Islet precursor cell (in vitro differentiated cells): Measurements from ENCODE around the gene HPCAL1.
"Not testable (repeated sequence)": the region's sequence is repeated elsewhere in the genome, so short reads cannot be mapped to it uniquely, and the experiment has no call there.

Experiments used
- DNase-seq: peaks from one replicate; pipeline ENCODE4 v3.0.0-alpha.2; 2018

HPCAL1 gene

DNA sequence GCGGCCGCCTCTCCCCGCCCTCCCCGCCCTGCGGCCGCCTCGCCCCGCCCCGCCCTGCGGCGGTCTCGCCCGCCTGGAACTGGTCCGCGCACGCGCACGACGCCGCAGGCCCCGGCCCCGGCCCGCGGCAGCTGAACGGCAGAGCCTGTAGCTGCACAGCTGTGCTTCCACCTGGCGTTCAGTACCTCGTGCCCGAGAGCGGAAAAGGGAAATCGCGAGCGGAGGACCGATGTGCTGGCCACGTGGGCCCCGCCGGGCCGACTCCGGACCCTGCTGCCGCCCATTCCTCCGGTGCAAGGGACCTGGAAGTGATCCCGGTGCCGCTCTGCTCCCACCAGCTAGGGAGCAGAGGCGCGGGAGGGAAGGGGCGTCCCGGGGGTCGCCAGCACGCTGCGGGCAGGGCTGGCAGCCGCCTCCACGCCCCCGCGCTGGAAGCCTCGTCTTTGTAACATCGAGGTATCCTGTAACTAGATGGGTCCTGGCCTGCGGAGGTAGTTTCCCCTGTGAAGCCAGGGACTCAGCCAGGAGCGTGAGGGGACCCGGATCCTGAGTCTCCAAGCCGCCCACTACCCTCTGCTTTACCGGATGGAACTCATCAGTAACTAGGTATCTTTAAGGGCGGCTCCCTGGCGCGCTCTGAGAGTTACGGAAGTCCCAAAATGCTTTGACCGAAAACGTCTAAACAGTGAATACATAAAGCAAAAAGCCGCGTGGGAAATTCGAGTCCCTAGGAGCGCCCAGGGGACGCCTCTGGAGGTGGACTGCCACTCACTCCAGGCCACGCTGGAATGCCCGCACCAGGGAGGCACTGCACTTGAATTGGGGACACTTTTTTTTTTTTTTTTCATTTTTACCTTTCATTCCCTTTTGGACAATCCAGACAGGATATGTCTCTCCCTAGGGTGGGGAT lies 146.1 kb downstream of the HPCAL1 start:
- DNase-seq: no peak

DNA sequence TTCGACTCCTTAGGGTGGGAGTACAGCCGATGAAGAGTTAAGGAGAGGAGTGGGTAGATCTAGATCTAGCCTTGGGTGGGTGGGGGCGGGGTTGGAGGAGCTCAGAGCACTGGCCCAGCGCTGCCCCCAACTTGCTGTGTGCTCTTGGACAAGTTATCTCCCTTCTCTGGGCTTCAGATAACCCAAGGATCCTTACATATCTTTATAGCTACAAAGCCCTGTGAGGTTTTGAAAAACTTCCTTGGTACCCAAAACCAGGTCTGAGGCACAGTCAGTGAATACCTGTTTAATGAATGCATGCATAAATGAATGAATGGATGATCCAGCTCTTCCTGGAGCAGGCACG lies 146.8 kb downstream of the HPCAL1 start:
- DNase-seq: no peak

DNA sequence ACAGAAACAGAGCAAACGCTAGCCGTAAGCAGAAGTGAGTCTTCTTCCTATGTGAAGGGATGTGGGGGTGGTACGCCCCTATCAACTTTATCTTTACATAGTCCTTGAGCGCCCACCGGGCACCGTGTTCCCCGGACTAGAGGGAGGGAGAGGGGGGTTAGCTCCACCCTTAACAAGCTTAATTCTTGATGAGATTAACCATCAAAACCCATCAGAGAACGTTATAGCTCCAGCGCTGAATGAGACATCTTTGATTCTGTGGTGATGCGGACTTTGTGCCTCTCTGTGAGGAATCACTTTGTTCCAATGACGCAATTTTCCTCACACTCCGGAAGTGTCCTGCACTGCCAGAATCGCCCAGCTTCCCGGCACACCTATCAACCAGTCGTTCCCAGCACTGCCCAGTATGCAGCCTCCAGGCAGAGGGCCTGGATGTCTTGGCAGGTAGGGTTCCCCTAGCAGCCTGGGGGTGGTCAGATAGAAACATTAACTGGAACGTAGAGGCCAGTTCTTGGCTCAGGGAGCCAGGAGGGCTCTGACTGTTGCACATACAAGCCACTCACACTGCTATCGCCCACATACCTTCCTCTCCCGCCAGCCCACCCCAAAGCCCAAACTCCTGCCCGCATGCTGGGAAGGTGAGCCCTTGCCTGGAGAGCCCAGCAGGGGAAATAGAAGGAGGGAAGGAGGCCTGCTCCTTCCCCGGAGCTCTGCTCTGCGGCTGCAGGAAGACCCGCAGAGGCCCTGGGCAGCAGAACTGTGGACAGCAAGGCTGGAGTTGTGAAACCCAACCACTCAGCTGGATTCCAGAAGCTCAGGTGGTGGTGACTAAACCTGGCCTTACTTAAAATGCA lies 147.4 kb downstream of the HPCAL1 start:
- no peak for DNase-seq

DNA sequence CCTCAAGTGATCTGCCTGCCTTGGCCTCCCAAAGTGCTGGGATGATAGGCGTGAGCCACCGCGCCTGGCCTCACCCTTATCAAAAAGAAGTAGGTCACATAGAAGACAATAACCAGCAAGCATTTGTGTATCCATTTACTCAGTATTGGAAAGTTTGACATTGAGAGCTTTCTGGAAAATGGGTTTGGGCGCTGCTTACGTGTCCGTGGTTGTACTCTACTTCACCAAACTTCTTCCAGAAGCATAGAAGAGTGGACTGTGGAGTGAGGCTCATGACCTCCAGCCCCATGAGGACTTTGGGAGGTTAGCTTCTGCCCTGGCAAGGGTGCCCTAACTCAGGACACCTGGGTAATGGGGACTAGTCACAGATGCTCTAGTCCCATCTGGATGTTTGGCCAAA lies 149.1 kb downstream of the HPCAL1 start:
- DNase-seq: no peak

DNA sequence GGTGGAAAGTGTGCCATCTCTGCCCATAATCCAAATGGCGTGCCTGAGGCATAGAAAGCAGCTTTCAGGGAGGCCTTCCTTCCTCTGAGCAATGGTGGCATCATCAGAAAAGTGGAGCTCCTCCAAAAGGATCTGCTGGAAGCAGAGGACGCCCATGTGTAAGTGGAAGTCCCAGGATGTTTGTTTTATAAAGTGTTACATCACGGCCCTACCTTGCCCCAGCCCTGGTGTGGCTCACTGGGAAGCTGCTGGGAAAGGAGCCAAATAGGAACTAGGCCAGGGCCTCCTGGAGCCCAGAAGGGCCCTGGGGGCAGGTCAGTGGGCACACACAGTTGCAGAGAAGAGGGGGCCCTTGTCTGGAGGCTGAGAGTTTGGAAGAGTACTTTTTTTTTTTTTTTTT lies 149.6 kb downstream of the HPCAL1 start:
- DNase-seq: no peak

DNA sequence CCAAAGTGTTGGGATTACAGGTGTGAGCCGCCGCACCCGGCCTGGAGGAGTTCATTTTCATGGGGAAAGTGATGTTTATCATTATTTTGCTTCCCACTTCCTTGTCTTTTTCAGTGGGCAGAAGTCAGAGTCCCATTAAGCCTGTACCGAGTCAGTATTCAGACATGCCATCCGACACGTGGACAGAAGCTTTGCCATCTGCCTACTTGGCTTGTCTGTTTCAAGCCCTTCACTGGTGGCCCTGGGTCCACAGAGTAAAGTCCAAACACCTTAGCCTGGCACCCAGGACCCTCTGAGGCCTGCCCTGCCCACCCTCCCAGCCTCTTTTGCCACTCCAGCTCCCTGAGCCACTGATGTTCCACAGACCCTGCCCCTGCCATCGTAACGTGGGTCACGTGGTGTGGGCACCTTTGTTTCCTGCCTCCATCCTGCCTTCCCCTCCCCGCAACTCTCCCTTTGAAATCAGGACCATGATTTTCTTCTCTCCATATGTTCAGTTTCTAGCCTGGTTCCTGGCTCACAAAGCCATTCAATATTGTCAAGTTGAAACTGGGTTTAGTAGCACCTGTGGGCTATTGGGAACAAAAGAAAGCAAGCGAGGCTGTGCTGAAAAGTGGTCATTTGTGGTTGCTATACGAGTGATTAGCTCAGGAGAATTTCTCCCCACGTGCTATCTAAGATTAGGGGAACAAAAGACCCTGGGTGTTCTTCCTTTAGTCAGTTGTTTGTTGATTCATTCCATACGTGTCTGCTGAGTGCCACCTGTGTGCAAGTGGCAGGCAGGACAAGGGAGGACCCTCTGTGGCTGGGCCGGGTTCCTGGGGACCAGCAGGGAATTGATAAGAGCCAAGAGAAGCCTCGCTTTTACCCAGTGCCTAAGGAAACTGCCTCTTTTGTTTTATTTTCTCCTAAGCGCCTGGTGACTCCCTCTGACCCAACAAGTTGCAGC lies 150.5 kb downstream of the HPCAL1 start:
- DNase-seq: no peak

DNA sequence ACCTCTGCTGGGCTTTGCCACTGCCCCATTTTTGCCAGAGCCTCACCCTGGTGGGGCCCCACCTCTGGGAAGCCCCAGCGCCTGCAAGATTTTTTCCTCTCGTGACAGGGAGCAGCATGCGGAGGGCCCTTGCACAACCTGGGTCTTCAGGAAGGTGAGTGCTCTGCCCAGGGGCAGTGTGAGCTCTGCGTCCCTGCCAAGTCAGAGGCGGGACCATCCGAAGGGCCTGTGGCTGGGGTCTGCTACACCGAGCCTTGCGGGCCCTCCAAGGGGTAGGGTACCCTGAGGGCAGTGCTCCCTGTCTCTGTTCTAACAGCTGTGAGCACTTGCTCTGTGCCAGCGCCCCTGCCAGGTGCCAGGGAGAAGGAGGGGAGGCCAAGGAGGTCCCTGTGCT lies 151.2 kb downstream of the HPCAL1 start:
- DNase-seq: no peak

DNA sequence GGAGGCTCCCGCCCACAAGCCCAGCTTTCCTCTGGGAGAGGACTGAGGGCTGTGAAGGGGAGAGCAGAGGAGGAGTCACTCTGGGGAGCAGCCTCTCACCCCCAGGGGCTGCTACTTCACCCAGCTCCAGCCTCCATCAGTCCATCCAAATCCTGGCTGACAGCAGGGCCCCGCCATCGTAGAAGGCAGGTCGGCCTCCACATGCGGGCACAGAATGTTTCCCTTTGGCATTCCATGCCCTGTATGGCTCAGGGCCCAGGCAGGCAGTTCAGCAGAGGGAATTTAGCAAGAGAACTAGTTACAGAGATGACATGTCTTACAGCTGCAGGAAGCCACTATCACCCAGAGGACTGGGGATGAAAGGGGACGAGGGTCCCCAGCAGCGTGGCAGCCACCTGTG lies 151.8 kb downstream of the HPCAL1 start:
- no peak for DNase-seq

DNA sequence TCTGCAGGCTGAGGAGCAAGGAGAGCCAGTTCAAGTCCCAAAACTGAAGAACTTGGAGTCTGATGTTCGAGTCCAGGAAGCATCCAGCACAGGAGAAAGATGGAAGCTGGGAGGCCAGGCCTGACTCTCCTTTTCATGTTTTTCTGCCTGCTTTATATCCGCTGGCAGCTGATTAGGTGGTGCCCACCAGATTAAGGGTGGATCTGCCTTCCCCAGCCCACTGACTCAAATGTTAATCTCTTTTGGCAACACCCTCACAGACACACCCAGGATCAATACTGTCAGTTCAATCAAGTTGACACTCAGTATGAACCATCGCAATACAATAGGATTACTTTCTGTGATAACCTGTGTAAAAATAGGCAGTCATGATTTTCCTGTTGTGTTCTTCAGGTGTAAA lies 154.5 kb downstream of the HPCAL1 start:
- DNase-seq: not testable (repeated sequence)

DNA sequence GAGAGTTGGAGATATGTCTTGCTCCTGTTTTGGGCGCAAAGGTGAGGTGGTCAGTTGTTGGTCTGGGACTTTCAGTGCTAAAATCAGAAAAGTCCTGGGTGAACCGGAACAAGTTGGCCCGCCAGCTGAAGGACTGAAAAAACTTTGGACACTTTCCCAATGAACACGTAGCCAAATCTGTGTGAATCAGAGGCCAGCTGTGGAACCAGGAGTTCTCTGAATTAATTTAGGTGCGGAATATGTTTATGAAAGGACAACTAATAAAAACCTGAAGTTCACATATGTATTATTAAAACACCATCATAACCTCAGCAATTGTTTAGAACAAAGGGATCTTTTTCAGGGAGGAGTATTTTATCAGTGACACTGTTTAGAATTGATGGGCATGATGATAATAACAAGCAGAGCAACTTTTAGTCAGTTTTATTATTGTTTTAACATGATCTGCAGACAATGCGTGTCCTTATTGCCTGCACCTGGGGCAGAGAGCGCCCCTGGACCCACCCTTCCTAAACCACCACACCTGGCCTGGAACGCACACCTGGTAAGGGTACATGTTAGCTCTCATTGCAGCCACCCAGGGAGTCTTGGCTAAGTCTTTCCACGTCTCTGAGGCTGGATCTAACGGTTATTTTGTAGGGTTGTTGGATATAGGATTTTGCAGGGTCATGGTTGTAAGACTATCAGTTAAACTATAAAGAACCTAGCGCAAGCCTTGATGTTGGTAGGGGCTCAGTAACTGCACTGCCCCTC lies 155.3 kb downstream of the HPCAL1 start:
- DNase-seq: no peak

DNA sequence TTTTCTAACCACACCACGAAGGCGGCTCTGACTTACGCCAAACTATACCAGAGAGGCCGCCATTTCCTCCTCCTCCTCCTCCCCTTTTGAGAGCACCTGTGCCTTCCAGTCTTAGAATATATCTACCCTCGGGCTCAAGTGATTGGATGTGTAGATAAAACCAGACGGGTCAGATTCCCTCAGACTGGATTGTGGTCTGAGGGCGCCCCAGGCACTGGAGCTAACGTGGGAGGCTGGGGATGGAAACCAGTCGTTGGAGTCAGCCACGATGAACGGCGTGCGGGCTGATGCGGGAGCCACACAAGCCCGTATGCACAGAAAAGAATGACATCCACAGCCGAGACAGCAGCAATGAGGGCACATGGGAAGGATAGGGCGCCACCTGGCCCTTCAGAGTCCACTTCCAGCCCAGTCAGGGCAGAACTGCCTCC lies 157.7 kb downstream of the HPCAL1 start:
- peak; percentile 80 for DNase-seq

DNA sequence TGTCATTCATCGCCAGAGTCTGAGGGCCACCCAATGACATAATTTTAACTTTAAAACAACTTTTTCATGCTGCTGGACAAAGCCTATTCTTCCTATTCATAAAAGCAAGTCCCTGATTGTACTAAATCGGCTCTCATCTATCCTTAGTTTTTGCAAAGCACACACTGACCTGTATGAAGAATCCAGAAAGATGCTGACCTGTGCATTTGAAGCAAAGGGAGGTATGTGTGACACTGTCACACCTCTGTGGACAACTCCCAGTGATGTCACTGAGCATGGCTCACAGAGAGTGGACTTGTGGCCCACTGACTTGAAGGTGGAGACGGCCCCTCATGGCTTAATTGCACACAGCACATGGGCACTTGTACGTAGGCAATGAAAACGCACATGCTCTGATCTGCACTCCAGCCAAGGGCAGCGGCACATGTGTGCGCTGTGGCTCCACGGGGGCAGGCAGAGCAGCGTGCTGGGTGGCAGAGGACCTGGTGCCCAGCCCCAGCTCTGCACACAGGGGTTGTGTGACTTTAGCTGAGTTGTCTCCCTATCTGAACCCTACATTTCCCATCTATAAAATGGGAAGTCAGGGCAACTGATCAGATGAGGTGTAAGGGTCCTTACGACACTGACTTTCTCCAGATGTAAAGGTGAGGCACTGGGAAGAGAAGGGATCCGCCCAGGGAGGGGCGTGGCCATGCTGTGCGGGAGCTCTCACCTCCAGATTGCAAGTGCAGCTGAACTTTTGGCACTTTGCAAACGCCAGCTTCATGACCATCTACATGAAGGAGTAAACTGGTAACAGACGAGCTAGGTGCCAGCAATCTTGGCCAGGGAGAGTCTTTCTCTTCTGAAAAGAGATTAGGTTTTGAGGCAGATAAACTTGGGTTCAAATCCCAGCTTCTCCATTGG lies 159.7 kb downstream of the HPCAL1 start:
- DNase-seq: peak; percentile 43

DNA sequence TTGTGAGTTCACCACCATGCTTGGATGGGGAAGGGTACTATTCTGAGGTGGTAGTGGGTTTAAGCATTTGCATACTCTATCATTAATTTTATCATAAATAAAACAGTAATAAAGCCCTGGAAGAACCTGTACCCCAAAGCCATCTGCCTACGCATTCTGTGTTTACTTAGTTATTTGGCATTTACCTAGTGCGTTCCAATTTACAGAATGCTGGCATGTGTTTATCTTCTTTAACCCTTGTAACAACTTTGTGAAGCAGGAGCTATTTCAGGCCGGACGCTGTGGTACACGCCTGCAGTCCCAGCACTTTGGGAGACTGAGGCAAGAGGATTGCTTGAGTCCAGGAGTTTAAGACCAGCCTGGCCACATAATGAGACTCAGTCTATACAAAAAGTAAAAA lies 163.2 kb downstream of the HPCAL1 start:
- DNase-seq: no peak

DNA sequence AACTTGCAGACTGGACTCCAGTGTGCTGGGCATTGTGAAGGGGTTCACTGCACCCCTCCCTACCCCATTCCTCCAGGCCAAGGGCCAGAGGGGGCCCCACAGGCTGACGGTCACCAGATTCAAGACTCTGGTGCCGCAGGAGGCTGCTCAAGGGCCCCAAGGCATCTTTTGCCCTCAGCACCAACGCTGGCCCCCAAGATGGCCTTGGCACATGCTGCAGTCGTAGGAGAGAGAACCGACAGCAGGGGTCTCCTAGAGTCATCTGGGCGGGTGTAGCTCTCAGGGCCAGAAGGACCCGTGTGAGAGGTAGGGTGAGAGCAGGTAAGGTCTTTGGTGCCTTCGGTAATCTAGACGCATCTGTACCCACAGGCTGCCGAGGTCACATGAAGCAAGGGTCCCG lies 164.1 kb downstream of the HPCAL1 start:
- peak; percentile 37 for DNase-seq

DNA sequence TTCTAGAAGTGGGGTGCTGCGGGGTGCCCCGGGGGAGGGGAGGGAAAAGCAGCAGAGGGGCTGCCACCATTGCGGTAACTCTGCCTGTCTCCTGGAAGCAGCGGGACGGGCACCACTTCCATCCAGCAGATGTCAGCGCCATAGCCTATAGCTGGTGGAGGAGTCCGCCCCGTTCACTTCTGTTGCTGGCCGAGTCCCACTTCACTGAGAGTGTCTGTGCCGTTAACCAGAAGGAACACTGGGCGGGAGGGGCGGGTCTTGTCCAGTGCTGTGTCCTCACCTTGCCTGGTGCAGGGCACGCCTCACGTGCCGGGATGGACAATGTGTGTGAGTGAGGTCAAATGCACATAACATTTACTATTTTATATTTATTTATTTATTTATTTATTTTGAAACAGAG lies 164.7 kb downstream of the HPCAL1 start:
- DNase-seq: peak; percentile 62

DNA sequence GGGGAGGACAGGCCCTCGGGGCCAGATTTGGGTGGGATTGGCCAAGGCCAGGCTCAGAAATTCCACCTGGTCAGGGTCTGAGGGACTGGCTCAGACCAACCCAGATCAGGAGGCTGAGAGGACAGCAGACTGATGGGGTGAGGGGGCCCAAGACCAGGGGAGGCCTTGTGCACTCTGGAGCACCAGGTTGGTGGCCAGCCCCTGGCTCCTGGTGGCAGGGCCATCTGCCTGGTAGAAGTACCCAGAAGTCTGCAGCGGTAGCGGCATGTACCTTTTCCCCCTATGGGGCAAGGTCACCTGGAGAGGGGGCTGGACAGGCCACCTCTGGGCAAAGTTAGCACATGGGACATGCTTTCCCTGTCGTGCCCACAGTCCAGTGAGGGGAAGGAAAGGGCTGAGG lies 166.6 kb downstream of the HPCAL1 start:
- DNase-seq: no peak

DNA sequence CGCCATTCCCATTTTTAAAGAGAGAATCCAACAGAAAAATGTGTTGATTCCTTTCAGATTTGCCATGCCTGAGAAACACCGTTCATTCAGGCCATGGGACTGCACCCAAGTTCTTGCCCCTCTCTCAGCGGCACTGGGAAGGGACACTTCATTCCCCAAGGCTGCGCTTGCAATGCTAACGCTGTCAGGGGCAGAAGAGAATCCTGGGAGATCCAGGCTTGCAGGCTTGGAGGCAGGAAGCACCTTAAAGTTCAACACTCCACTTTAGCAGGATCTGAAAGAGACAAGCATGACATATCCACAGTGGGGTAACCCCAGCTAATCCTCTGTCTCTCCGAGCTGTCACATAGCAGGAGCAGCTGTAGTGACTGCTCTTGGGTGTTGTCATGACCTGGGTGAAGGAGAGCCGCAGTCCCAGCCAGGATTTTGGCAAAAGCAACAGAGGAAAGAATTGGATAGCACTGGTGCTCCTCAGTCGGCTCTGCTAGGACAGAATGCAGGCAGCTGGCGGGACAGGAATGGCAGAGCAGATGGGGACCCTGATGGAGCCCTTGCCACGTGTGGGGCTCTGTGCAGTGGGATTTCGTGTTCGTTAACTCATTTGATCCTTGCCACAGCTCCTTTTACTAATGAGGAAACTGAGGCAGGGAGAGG lies 167.4 kb downstream of the HPCAL1 start:
- peak; percentile 49 for DNase-seq

DNA sequence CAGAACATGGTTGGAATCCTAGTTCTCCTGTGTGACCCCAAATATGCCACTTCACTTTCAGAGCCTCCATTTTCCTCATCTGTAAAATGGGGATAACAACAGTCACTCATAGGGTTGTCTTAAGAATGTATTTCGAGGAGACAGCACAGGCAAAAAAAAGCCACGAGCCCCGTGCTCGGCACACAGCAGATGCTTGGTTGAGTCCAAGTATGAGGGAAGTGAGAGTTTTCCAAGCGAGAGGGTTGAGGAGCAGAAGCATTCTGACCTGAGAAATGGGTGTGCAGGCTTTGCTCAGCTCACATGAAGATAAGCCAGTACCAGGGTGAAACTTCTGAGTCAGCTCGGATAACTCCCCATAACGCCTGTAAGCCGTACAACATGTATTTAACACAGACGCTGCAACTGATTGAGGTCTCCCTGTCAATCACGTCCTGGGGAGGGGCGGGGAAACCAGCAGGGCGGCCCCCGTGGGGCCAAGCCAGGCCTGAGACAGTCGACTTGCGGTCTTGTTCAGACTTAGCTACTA lies 168.4 kb downstream of the HPCAL1 start:
- DNase-seq: peak; percentile 71

DNA sequence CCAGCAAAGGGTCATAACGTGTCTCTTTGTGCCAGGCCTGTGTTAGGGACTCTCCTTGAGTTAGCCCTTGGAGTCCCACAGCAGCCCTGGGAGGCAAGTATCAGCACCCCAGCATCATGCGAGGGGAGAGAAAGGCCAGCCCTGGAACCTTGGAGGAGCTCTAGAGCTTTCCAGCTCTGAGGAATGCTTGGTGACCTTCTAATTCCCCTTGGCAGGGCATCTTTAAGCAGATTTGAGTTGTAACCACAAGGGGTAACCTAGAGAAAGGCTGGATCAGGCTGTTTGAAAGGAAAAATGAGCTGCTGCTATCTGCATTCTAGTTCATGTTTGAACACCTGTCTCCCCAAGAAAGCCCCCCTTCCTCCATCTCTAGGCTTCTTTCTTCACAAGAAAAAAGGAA lies 169.3 kb downstream of the HPCAL1 start:
- DNase-seq: peak; percentile 37

DNA sequence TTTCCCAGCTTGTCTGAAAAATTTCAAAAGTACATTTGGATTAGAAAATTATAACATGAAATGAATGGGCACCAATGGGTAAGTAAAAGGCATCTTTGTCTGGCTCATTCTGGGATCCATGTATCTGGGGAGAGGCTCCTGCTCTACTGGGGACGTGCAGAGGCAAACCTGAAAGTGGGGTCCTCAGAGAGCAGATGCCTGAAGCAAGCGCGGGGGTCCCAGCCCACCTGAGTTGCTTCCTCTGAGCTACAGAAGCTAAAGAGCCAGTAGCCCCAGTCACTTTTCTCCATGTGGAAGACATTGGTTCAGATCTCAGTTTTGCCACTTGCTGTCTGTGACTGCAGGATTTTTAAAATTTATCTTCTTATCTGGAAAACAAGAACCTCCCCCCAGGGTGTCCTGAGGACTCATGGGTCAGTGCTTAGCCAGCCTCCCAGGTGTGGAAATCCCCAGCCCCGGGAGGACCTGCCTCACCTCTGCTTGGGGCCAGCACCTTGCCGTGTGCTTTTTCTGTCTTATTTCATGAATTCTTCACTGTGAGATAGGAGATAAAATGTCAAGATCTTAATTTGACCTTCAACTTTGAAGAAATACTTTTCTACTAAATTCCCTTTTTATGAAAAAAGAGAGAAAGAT lies 170.5 kb downstream of the HPCAL1 start:
- no peak for DNase-seq
